GM10248 (cell line): Measurements from ENCODE around the gene RNF212B.

ENCODE experiments used
- CTCF ChIA-PET: fragments of 300-600 bp; sonication (Branson Sonifier 250); formaldehyde crosslinking; extraction: SDS; loops from one replicate; lab custom pipeline; 2021; ENCODE audit warnings: antibody characterized with exemption; lab: Yijun Ruan, JAX
- POLR2A ChIA-PET: fragments of 350-650 bp; sonication (Branson Sonifier 250); formaldehyde crosslinking; extraction: SDS; loops from one replicate; lab custom pipeline; 2020; ENCODE audit warnings: antibody characterized with exemption; lab: Yijun Ruan, JAX
- DNase-seq: peaks from one replicate; pipeline ENCODE4 v3.0.0; 2012; ENCODE audit errors: extremely low spot score
- CTCF ChIP-seq: IDR thresholded peaks from 2 replicates; pipeline ENCODE4 v1.5.1; 2012; ENCODE audit warnings: mild to moderate bottlenecking, low read depth; ENCODE audit errors: extremely low read depth, missing control alignments, control extremely low read depth

Gene RNF212B

GRCh38 chr14:23297611-23298277 is 60.0 kb downstream of the RNF212B start:
- no peak for TF ChIP-seq CTCF
- no peak for DNase-seq
- ChIA-PET CTCF (interaction anchor here (1.1 to 16.2 kb wide), 7 partner anchors 9 to 177 kb away, joined by 3 to 136 read pairs (median 8); partner anchors contain the start of genes HOMEZ and PABPN1), POLR2A (interaction anchor here (1.9 kb wide), 1 partner anchor 11 kb away, joined by 4 read pairs; no protein-coding TSS in a partner anchor)

GRCh38 chr14:23299211-23299957 is 61.6 kb downstream of the RNF212B start:
- POLR2A ChIA-PET: interaction anchor here (1.0 kb wide), 1 partner anchor 13 kb away, joined by 3 read pairs; the partner anchor contains the start of gene HOMEZ
- peak; percentile 33 for TF ChIP-seq CTCF
- DNase-seq: no peak

GRCh38 chr14:23299986-23300686 is 62.4 kb downstream of the RNF212B start:
- no peak for DNase-seq
- TF ChIP-seq CTCF: no peak
- POLR2A ChIA-PET: interaction anchor here (0.7 to 3.1 kb wide), 4 partner anchors 11 to 370 kb away, joined by 3 to 26 read pairs (median 8); partner anchors contain the start of genes HOMEZ and PABPN1
- CTCF ChIA-PET: interaction anchor here (0.9 to 16.2 kb wide), 17 partner anchors 9 to 254 kb away, joined by 3 to 136 read pairs (median 8); partner anchors contain the start of genes CEBPE, HOMEZ and PABPN1

More at GRCh38 chr14:23299211-23299957, 61.6 kb downstream of the RNF212B start:
- CTCF ChIA-PET: interaction anchor here (4.0 to 16.2 kb wide), 4 partner anchors 13 to 228 kb away, joined by 13 to 136 read pairs (median 41); partner anchors contain the start of genes HOMEZ and PABPN1

- ChIA-PET POLR2A (interaction anchor here (0.7 to 3.1 kb wide), 5 partner anchors 12 to 371 kb away, joined by 3 to 26 read pairs (median 3); partner anchors contain the start of genes HOMEZ and PABPN1), CTCF (interaction anchor here (0.9 to 16.2 kb wide), 22 partner anchors 9 to 253 kb away, joined by 3 to 136 read pairs (median 6); partner anchors contain the start of genes CEBPE, HOMEZ and PABPN1)
- DNase-seq: no peak
- TF ChIP-seq CTCF: no peak
These were observed 63.0 kb downstream of the RNF212B start for GRCh38 chr14:23300687-23301223.

- POLR2A ChIA-PET: interaction anchor here (0.6 to 3.1 kb wide), 6 partner anchors 13 to 181 kb away, joined by 3 to 26 read pairs (median 4); partner anchors contain the start of genes HOMEZ and PABPN1
- CTCF ChIA-PET: interaction anchor here (0.9 to 16.2 kb wide), 25 partner anchors 9 to 253 kb away, joined by 3 to 136 read pairs (median 7); partner anchors contain the start of genes CEBPE, HOMEZ and PABPN1
- TF ChIP-seq CTCF: peak; percentile 85
- DNase-seq: peak; percentile 97
These were observed 63.7 kb downstream of the RNF212B start for GRCh38 chr14:23301288-23301968.
